HG02943 (cell line): ENCODE measurements around the gene NAALADL1.

Experiments
- ATAC-seq: cut with Tn5 transposase; IDR thresholded peaks from one replicate; pipeline ENCODE4 v1.9.1; 2021; ENCODE audit warnings: mild to moderate bottlenecking, low read depth, moderate library complexity; ENCODE audit not compliant: unreplicated experiment

Gene NAALADL1

DNA sequence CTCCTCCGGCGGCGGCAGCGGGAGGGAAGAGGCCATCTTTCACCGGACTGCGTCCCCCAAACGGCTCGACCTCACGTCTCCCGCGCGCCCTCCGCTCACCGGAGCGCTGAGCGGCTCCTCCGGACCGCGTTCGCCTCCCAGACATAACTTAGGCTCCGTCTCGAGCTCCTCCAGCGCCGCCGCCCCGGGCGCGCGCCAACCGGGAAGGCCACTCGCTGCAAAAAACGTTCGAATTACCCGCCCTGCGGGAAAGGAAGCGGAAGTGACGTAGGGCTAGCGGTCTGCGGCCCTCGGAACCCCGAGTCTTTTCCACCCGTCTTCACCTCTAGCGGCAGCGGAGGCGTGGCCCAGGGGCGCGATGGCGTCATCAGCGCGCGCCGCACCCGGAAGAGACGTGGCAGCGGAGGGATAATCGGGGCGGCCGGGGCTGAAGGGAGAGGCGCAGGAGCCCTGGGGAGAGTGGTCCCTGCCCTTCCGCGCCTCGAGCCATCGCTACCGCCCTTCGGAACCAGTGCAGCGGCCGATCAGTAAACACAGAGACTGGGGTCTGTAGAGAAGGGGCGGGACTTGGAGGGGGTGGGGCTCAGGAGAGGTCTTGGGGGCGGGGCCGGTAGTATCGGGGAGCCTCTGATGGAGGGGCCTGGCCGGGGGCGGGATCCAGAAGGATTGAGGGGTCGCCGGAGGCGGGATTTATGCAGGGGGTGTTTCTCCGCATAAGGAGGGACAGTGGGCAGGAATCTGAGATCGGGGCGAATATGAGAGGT, 25.7 kb upstream of the NAALADL1 start, which contains the start of the genes CDCA5 and ZFPL1:
Gene CDCA5, minus strand, starts transcription at position 207 of the 764 bp plus-strand sequence. Its CDS starts 62 bp downstream, at position 145.
Gene ZFPL1, plus strand, starts transcription at position 389 of the 764 bp plus-strand sequence. CDS start 477 bp downstream, outside the sequence.
- peak; percentile 71 for ATAC-seq

DNA sequence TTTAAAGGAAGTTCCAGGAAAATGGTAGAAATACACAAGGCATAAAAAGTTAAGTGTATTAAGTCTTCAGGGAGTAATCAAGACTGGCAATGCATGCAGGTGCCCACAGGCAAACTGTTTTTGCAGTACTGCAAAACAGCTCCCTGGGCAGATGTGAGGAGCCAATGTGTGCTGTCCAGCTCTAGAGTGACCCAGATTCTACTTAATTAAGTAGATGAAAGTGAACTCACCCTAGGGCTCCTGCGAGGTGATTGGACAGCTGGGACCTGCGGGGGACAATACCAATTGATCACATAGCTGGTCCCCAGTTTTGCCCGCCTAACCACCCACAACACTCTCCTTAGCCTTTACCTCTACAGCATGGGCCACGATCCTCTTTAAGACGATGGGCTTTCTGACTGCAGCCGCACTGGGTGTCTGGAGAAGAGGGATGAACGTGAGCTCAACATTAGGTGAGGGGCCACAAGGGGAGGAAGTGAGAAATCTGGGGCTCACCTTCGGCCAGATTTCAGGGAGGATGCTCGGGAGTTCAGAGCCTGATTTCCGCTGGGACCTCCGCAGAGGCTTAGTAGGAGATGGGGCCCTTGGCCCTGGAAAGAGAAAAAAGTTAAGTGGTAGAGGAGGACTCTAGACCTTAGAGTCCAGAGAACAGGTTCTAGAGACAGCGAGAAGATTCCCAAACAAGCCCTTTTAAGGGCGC, 24.9 kb upstream of the NAALADL1 start:
- peak; percentile 12 for ATAC-seq

DNA sequence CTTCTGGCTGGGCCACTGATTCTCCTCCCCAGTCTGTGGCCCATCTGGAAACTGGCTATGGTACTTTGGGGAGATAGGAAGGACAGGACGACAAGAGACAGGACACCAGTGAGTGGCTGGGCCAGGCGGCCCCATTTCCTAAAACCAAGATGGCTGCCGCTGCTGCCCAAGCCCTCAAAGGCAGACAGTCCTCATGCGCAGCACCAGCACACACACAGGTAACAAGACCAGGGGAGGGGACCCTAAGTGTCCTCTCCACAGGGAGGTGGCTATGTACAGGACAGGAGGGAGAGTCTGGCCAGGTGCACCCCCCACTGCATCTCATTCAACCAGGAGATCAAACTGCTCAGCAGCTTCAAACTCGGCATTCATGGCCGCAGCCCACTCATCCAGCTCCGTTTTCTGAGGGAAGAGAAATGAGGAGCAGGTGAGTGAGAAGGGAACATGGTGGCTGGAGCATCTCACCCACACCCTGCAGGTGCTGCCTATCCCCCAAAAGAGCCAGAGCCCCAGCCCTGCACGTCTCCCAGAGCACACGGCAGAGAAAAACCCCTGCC, 20.5 kb upstream of the NAALADL1 start:
- ATAC-seq: no peak

DNA sequence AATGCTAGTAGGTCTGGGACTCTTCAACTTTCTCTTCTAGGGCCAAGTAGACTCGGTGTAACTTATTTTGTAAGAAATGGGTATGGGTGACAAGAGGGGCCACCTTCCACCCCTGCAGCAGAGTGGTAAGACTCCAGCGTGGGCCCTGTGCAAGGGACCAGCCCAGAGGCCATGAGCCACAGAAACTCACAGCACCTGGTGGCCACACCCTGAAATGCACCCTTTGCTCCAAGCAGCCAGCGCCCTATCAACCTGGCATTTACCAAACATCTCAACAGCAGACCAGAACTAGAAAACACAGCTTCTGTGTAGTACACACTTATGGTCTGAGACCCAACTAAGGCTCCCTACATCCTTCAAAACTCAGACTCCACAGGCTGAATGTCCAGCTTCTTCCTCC, 19.8 kb upstream of the NAALADL1 start:
- no peak for ATAC-seq

DNA sequence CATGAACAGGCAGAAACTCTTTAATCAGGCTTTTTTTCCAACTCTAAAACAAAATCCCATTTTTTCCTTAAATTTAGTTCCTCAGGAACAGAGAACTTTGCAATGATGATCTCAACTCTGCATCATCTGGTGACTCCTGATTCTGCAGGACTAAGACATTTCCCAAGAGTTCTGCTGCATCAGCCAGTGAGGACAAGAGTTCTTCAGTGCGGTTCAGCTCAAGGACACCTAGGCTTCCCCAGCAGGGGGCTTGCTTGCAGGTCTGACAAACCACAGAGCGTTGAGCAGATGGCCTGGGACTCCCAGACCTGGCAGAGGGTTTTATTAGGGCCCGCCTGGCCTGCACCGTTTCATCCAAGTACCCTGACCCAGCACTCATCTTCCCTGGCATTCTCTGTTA, 19.1 kb upstream of the NAALADL1 start:
- ATAC-seq: no peak

DNA sequence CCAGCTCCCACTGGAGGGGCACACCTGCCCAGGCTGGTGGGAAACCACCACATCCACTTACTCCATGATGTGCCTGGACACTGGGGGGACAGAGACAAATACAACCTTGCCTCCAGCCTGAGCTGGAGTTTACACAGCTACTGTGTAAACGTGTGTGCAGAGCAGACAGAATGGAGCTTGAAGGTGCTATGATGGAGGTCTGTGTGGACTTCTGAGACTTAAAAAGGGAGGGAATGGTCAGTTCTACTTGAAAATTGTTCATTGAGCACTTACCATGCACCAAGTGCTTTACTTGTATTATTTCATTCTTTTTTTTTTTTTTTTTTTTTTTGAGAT, 14.2 kb upstream of the NAALADL1 start:
- ATAC-seq: no peak

DNA sequence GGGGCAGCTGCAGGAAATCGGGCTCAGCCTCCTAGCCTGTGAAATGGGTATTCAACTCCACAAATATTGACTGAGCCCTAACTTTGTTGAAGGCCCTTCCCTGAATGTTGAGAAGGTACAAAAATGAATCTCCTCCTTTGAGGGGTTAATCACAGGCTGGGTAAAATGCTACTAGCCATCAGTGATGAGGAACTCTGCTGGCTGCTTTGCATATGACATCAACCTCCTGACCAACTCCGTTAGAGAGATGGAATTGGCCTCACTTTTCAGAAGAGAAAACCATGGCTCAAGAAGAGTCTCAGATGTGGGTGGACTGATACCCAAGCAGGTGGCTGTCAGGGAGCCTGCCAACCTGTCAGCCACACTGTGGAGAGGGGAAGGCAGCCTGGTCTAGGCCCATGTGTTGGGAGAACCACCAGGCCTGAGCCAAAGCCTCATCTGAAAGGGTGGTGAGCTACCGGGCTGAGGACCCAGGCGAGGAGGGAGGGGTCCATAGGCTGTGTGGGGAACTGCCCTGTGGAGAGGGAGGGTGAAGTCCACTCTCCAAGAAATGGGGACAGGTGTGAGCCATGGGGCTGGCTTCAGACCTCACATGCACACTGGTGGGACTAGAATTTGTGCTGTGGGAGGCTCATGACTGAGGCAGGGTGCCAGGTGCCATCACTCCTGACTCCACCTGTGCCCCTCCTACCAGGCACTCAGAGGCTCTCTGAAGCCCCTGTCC, 13.7 kb upstream of the NAALADL1 start:
- ATAC-seq: no peak

DNA sequence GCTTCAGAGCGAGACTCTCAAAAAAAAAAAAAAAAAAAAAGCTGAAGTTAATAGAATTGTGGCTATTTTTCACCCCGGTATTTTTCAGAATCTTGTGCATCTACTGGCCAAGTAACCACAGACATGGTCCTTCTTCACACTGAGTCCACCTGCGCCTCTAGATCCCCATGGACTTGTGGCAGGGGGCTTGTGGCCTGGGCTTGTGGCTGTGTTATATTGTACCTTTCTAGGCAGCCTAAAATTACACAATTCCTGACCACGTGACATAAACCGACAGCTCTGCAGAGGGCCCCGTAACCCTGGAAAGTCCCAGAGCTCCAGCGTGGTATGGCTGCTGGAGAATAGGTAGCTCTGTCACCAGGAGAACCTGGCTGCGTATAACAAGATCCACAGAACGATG, 10.9 kb upstream of the NAALADL1 start:
- ATAC-seq: no peak

DNA sequence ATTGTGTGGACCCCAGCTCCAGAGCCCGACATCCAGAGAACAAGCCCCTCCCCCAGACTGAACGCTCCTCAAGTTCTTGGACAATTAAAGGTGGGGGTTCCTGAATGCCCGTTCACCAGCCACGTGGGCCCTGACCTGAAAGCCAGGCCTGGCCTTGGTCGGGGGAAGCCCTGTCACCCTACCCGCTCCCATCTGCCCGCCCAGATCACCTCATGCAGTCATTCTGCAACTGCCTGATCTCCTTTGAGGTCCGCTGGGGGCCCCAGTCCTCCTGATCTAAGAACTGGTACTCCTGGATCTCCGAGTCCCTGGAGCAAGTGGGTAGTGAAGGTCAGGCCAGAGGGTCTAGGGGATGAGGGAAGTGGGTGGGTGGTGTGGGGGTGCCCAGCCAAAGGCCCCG, 9.1 kb upstream of the NAALADL1 start:
- no peak for ATAC-seq

DNA sequence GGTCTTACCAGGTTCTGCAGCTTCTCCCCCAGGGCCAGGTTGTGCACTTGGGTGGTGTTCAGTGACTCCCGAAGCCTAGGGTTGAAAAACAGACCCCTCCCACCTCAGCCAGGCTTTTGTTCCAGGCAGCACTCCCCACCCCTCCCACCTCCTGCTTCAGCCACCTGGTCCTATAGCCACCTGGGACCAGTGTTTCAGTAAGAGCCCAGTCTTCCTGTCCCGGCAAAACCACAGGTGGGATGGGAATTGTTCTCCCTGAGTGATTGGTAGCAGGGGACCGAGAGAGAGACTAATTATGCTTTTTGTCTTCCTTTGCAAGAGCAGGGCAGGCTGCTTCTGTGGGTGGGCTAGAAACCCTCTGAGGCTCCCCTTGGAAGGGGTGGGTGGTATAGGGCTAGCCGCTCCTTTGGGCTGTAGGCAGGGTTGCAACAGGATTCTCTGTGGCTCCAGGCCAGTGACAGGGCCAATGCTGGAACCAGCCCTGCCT, 8.5 kb upstream of the NAALADL1 start:
- no peak for ATAC-seq

DNA sequence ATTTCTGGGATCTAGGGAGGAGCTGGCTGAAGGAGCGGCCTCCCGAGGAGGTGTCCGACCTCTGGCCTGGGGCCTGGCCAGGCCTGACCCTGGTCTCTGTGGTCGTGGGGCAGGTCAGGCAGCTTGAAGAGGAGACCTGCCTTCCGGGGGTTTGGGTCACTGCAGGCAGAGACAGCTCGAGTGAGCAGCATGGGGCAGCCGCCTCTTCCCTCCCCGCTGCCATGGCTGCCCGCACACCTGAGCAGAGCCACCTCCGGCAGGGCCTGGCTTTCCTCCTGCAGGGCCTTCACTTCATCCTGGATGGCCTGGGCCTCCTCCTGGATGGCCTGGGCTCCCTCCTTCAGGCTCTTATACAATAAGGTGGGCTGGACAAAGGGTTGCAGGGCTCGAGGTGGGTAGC, 8.0 kb upstream of the NAALADL1 start:
- ATAC-seq: no peak

DNA sequence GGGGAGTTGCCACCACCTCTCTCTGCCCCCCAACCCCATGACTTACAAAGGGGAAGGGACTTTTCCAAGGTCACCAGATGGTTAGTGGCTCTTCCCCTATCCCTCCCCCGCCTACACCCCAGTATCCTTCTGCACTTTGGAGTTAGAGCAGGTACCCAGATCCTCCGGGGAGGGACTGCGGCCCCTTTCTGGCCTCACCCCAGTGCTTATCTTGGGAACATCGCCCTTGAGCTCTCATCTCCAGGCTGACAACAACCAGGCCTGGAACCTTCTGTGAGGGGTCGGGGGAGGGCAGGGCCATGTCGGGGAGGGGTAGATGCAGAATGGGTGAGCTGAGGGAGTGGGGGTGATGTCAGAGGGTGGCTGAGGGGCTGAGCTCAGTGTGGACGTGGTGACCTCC, 7.5 kb upstream of the NAALADL1 start:
- no peak for ATAC-seq

DNA sequence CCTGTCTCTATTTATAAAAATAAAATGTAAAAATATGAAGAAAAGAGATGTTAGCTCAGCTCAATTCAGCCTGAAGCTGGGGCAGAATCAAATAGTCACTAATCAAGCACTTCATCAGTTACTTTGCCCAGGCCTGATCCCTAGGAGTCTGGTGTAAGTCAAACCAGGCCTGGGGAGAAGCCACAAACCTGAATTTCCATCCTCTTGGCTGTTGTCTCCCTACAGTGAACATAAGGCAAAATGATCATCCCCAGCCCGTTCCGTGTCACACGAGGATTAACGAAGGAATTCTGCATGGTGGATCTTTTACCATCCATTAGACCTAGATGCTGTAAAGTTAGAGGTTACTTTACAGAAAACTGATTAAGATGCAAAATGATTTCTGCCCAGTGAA, 6.5 kb upstream of the NAALADL1 start:
- no peak for ATAC-seq

DNA sequence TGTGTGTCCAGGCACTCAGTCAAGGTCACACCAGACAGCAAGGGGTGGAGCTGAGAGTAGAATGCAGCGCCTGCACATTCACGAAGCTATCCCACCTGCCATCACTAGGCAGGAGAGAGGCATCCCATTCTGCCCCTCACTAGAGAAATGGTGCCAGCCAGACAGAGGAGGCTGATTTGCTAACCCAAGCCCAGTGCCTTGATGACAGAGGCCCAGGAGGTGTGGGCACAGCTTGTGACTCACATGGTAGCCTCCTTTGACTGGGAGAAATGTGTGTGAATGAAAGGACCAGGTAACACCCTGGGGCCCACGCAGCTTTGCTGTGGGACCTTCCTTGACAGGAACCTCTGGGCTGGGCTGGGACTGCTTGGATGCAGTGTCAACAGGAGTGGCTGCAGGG, 5.2 kb upstream of the NAALADL1 start:
- ATAC-seq: no peak

DNA sequence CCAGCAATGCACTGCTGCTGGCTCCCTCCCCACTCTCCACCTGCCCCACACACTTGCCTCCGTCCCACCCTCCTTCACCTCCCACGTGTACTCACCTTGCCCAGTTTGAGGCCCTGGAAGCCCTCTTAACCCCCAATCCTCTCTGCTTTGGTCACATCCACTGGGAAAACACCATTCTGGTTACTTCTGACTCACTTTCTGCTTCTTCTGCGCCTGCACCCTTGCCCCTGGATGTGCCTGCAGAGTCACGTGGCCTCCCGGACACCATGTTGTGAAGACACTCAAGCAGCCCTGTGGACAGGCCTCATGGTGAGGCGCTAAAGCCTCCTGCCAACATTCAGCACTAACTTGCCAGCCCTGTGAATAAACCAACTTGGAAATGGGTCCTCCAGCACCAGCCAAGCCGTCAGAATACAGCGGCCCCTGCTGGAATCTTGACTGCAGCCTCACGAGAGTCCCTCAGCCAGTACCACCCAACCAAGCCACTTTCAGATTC, 2.6 kb upstream of the NAALADL1 start:
- no peak for ATAC-seq

DNA sequence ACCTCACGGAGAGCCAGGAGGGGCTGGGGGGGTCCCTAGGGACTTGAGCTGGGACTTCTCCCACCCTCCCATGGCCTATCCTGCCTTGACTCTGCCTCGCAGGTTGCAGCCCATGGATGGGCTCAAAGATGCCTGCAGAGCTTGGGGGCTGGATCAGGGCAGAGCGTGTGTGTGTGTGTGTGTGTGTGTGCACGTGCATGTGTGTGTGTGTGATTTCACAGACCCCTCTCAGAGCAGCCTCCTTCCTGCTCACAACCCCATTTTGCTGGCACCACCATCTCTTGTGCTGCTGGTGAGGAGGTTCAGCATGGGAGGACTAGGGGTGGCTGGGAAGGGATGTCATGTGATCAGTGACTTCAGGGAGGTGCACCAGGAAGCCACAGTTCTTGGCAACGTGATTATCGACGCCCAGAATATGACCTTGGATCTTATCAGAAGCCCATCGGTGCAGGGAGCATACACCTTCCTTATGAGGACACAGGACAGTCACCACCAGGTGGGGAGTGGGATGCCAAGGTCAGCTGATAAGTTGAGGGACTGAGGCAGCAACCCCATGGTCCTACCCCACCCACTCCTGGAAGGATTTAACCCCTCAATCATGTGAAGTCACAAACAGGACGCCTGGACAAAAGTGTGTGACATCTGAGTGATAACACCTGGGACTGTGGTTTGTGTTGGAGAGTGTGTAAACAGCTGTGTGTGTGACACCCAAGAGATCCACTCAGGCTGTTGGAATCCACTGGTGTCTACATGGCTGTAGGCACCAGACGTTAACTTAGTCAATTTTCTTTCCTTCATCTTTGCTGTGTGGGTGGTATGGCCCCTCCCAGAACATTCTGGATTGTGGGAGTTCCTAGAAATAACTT, 1.8 kb upstream of the NAALADL1 start:
- no peak for ATAC-seq

DNA sequence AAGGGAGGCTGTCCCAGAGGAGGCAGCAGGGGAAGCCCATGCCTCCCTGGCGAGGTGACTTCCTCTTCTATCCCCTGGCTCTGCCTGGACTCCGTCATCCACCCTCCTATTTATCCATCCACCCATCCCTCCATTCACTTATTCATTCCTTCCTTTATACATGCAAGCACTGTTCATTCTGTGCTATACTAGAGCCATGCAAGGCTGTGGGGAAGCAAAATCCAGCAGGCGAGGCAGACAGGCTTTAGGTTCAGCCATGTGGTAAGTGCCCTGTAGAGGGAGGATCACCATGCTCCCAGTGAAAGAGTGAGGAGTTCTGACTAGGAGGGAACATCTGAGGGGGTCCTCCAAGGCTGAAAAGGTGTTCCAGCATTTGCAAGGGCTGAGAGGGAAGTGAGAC, 1.2 kb upstream of the NAALADL1 start:
- ATAC-seq: no peak

DNA sequence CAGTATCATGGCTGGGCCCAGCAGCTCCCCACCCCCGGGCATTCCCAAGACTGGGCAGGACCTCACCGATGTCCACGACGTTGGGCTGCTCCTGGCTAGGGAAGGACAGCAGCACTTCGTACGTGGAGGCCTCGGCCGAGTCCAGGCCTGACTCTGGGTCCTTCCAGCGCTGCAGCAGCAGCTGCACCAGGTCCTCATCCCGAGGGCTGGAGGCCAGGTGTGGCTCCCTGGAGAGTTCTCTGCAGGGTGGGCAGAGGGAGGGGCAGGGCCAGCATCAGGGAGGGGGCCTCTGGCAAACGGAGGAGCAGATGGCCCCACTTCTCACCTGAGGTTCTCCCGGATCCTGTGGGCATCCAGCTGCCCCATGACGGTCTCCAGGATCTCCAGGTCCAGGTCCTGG, 341 bp downstream of the NAALADL1 start:
- no peak for ATAC-seq

DNA sequence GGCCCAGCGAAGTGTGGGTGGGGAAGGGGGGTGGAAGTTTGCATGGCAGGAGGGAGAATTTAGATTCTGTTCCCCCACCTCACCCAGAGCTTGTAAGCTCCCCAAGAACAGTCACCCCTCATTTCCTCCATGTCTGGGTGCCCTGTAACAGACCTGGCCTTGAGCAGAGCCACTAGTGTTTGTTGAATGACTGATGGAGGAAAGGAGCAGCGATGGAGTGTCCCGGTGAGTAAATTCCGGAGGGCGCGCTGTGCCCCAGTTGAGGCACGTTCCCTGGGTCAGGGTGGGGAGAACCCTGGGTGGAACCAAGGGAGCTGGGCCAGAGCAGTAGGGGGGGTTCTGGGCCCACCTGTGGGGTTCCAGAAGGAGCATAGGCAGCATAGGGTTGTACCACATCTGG, 827 bp downstream of the NAALADL1 start:
- ATAC-seq: no peak

DNA sequence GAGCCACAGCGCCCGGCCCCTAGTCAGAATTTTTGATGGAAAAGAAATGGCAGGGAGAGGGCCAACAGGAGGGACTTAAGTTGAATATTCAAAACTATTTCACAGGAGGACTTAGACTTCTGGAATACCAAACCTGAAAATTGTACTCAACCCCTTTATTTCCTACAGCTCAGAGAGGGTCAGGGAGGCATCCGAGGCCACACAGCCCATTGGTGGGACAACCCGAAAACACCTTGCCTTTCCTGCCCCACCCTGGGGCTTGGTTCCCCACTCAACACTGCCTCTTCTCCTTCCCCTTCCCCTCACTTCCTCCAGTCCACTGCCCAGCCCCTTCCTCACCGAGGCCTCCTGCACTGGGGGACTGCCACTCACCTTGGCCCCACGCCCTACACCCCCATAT, 1.4 kb downstream of the NAALADL1 start:
- ATAC-seq: no peak
